Measurements from ENCODE around the gene THAP10.
"Not testable (repeated sequence)": the region's sequence is repeated elsewhere in the genome, so short reads cannot be mapped to it uniquely, and the experiment has no call there.

Gene THAP10

GRCh38 chr15:70892002-70892911 lies at the start of gene THAP10, which contains the start of gene LRRC49:
TSS of gene THAP10 (minus strand) at chr15:70892433. CDS start at chr15:70892272, 161 bp downstream.
TSS of gene LRRC49 (plus strand) at chr15:70892826. CDS start at chr15:70892895, 69 bp downstream.
- in situ Hi-C loops (cut with HindIII; ENCODE audit: low sequenced_read_pairs) = no loop called here

GRCh38 chr15:70936326-70936725 lies 44.1 kb upstream of the THAP10 start:
- in situ Hi-C loops (cut with HindIII; ENCODE audit: low sequenced_read_pairs) = no loop called here

GRCh38 chr15:70935631-70936030 lies 43.4 kb upstream of the THAP10 start:
- in situ Hi-C loops (cut with HindIII; ENCODE audit: low sequenced_read_pairs) = no loop called here

- in situ Hi-C loops (cut with HindIII; ENCODE audit: low sequenced_read_pairs) = no loop called here
These were observed 41.2 kb upstream of the THAP10 start for GRCh38 chr15:70933411-70933810.

- in situ Hi-C loops (cut with HindIII; ENCODE audit: low sequenced_read_pairs) = no loop called here
These were observed 40.2 kb upstream of the THAP10 start for GRCh38 chr15:70932397-70932796.

- in situ Hi-C loops (cut with HindIII; ENCODE audit: low sequenced_read_pairs) = no loop called here
These were observed 39.6 kb upstream of the THAP10 start for GRCh38 chr15:70931821-70932220.

- in situ Hi-C loops (cut with HindIII; ENCODE audit: low sequenced_read_pairs) = not testable (repeated sequence)
These were observed 34.7 kb upstream of the THAP10 start for GRCh38 chr15:70926914-70927313.

GRCh38 chr15:70923311-70924080 lies 31.3 kb upstream of the THAP10 start:
- in situ Hi-C loops (cut with HindIII; ENCODE audit: low sequenced_read_pairs) = no loop called here

- in situ Hi-C loops (cut with HindIII; ENCODE audit: low sequenced_read_pairs) = no loop called here
These were observed 29.9 kb upstream of the THAP10 start for GRCh38 chr15:70922119-70922518.

- in situ Hi-C loops (cut with HindIII; ENCODE audit: low sequenced_read_pairs) = no loop called here
These were observed 28.9 kb upstream of the THAP10 start for GRCh38 chr15:70920981-70921696.

GRCh38 chr15:70917955-70918354 lies 25.7 kb upstream of the THAP10 start:
- in situ Hi-C loops (cut with HindIII; ENCODE audit: low sequenced_read_pairs) = no loop called here

GRCh38 chr15:70916531-70916930 lies 24.3 kb upstream of the THAP10 start:
- in situ Hi-C loops (cut with HindIII; ENCODE audit: low sequenced_read_pairs) = no loop called here

GRCh38 chr15:70912187-70912586 lies 20.0 kb upstream of the THAP10 start:
- in situ Hi-C loops (cut with HindIII; ENCODE audit: low sequenced_read_pairs) = no loop called here

- in situ Hi-C loops (cut with HindIII; ENCODE audit: low sequenced_read_pairs) = no loop called here
These were observed 18.7 kb upstream of the THAP10 start for GRCh38 chr15:70910958-70911357.

GRCh38 chr15:70907784-70908471 lies 15.7 kb upstream of the THAP10 start:
- in situ Hi-C loops (cut with HindIII; ENCODE audit: low sequenced_read_pairs) = no loop called here

- in situ Hi-C loops (cut with HindIII; ENCODE audit: low sequenced_read_pairs) = no loop called here
These were observed 14.6 kb upstream of the THAP10 start for GRCh38 chr15:70906842-70907241.

GRCh38 chr15:70902107-70902506 lies 9.9 kb upstream of the THAP10 start:
- in situ Hi-C loops (cut with HindIII; ENCODE audit: low sequenced_read_pairs) = no loop called here

GRCh38 chr15:70892912-70893560 lies 803 bp upstream of the THAP10 start:
- in situ Hi-C loops (cut with HindIII; ENCODE audit: low sequenced_read_pairs) = no loop called here

- in situ Hi-C loops (cut with HindIII; ENCODE audit: low sequenced_read_pairs) = no loop called here
These were observed 9.9 kb downstream of the THAP10 start for GRCh38 chr15:70882361-70882760.

GRCh38 chr15:70880781-70881180 lies 11.5 kb downstream of the THAP10 start:
- in situ Hi-C loops (cut with HindIII; ENCODE audit: low sequenced_read_pairs) = no loop called here
